Inflammatory macrophage treated with lipopolysaccharide for 4 hours (primary cell): ENCODE results near the gene FAM221A.
A peak's percentile ranks its signal among the peaks of the same experiment; 100 is the strongest.
"Not testable (repeated sequence)": the region's sequence is repeated elsewhere in the genome, so short reads cannot be mapped to it uniquely, and the experiment has no call there.

ENCODE experiments used
- DNase-seq: peaks from one replicate; pipeline ENCODE4 v3.0.0-alpha.2; 2020

FAM221A gene

DNA sequence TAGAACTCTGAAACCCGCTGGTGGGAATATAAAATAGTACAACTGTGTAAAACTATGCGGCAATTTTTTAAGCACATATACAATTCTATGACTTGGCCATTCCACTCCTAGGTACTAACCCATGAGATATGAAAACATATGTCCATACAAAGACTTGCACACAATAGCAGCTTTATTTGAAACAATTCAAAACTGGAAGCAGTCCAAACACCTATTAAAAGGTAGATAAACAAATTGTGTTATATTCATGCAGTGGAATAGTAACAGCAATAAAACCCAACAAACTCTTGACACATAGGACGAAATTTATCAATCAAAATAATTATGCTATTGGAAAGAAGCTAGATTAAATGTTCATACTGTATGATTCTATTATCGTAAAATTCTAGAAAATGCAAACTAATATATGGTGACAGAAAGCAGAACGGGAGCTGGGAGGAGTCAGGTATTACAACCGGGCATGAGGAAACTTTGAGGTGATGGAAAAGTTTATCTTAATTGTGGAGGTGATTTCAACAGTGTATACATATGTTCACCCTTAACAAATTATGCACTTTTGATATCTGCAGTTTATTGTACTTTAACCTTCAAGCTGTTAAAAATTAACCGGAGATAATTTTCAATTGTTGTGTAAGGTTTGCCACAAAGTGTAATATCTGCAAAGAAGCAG is 29.2 kb downstream of the FAM221A start:
- DNase-seq = no peak

DNA sequence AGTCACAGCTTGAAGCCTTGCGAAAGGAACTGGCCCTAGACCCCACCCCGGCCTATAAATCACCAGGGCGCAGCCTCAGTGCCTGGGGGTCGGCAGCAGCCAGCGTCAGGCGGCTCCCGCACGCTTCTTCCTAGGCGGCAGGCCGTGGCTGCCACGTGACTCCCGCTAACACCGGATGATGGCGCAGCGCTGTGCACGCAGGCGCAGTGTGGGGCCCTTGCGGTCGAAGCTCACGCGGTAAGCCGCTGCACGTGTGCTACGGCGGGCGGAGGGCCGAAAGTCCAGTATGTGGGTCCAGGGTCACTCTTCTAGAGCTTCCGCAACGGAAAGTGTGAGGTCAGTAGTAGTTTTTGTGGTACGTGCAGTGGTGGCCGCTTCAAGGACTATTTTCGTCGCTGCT is 30.0 kb downstream of the FAM221A start, which contains the start of gene STK31:
Gene STK31 (plus strand): TSS at position 220 of the 400 bp plus-strand sequence. CDS start 67 bp downstream, at position 287.
- no peak for DNase-seq

DNA sequence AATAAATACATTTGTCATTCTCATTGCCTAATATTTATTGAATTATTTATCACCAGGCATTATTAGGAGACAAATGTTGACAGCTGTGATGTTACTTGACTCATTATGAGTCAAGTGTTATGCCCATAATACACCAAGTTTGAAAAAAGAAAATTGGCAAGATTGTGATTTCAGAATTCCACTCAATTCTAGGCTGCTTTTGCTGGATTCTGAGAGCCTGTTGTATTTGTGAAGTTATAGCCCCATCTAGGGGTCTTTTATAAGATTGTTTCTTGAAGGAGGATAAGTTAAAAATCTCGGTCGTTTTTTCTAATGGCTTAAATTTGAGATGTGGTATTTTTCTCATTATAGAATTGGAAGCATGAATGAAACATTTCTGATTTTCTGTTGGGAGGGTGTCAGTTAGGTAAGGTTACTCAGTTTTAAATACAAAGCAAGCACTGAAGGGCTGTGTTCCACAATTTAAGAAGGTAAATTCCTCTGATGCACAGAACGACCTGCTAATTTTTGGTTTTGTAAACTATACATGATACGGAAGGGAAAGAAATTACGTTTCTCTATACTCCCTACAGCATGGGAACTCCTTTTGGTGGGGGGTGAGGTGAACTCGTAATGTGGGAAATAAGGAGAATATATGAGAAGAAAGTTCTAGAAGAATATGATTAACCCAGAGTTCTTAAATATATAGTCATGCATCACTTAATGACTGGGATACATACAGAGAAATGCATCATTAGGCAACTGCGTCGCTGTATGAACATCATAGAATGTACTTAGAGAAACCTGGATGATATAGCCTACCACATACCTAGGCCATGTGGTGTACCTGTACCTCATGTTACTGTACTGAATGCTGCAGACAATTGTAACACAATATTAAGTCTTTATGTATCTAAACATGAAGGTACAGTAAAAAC is 32.6 kb downstream of the FAM221A start:
- peak; percentile 52 for DNase-seq

DNA sequence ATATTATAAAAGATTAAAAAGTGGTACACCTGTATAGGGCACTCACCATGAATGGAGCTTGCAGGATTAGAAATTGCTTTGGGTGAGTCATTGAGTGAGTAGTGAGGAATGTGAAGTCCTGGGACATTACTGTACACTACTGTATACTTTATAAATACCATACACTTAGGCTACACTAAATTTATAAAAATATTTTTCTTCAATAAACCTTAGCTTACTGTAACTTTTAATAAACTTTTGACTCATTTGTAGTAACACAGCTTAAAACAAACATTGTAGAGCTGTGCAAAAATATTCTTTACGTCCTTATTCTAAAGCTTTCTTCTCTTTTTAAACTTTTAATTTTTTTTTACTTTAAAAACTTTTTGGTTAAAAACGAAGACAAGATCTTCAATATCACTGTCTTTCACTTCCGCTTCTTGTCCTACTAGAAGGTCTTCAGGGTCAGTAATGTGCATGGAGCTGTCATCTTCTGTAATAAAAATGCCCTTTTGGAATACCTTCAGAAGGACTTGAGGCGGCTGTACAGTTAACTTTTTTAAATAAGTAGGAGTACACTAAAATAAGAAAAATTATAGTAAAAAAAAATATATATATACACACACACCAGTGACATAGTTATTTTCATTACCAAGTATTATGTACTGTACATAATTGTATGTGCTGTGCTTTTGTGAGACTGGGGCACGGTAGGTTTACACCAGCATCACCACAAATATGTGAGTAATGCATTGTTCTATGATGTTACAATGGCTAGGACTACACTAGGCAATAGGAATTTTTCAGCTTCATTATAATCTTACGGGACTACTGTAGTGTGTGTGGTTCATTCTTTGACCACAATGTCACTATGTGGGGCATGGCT is 33.5 kb downstream of the FAM221A start:
- no peak for DNase-seq

GRCh38 chr7:23714150-23714464 is 34.1 kb downstream of the FAM221A start:
- DNase-seq = no peak

GRCh38 chr7:23714579-23714978 is 34.6 kb downstream of the FAM221A start:
- no peak for DNase-seq

GRCh38 chr7:23715099-23715498 is 35.1 kb downstream of the FAM221A start:
- no peak for DNase-seq

DNA sequence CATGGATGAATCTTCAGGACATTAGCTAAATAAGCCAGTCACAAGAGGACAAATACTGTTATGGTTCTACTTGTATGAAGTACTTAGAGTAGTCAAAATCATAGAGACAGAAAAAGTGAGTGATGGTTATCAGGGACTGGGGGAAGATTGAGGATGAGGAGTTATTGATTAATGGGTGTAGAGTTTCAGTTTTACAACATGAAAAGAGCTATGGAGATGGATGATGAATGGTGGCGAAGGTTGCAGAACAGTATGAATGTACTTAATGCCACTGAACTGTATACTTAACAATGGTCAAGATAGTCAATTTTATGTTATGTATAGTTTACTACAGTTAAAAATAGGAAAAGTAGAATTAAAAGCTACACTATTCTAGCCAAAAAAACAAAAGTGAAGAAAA is 37.8 kb downstream of the FAM221A start:
- no peak for DNase-seq

DNA sequence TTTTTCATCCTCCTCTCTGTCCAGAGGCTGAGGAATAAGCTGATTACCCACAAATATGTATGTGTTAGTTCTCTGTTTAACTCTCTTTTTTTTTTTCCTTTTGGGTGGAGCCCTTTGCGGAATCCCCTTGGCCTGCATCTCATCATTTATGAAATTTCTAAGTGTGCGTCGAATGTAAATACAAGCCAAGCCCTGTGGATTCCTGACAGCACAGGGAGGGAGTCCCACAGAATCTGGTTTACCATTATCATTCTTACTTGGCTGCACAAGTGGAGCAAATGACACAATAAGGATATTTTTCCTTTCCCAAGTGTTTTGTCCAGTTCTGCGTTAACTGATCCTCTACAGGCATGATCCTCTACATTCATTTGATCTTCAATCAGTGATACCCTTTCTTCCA is 41.5 kb downstream of the FAM221A start:
- no peak for DNase-seq

GRCh38 chr7:23722587-23723216 is 42.7 kb downstream of the FAM221A start:
- not testable (repeated sequence) for DNase-seq

DNA sequence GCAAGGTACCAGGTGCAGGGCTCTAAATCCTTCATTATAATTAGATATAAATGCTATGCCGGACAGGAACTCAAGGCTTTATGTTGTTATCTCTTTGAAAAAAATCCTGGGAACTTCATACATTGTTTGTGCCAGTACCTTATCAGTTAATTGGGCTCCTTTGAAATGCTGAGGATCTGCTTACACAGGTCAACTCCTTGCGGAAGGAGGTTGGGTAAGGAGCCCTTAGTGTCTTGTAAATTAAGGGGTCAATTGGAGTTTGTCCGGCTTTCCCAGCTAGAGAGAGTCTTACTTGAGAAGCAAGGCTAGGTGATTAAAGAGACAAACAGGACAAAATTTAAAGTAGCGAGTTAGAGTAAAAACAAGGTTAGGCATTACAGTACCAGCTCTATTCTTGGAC is 44.1 kb downstream of the FAM221A start:
- not testable (repeated sequence) for DNase-seq

GRCh38 chr7:23742051-23742450 is 62.1 kb downstream of the FAM221A start:
- no peak for DNase-seq

- DNase-seq = no peak
Observed at GRCh38 chr7:23743226-23743625, 63.2 kb downstream of the FAM221A start.

DNA sequence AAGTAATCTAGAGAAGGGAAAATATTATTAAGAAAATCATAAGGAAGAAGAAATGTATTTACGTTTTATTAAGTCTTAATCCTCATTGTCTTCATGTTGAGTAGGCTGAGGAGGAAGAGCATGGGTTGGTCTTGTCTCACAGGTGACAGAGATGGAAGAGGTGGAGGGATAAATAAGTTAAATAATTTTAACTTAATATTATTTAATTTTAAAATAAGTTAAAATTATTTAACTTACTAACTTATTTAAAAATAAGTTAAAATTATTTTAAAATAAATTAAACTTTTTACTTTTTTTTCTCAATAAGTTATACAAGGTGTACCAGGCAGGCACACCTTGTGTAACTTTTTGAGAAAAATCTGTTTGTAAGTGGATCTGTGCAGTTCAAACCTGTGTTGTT is 66.6 kb downstream of the FAM221A start:
- DNase-seq = no peak

GRCh38 chr7:23751852-23752251 is 71.9 kb downstream of the FAM221A start:
- no peak for DNase-seq
